ENCODE measurements around the gene KYAT1.

DNA sequence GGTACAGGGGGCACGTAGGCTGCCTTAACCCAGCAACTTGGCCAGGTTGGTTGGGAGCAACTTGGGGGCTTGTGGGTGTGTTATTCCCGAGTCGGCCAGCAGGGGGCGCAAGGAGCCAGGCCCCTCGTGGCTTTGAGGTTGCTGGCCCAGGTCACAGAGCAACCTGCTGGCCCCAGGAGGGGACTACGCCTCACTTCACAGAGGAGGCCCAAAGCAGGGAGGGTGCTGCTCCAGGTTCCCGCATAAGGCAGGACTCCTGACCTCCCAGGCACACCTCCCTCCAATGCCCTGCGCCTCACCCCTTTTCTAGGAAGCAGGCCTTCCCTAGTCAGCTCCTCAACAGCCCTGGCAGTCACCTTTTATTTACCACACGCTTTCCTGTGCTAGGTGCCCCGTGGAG is 18.1 kb downstream of the KYAT1 start:
- no peak for TF ChIP-seq POLR2A (IDR thresholded peaks at IDR 0.05; ENCODE audit: low read length)
- no peak for TF ChIP-seq GATA1 (IDR thresholded peaks at IDR 0.05; ENCODE audit: low read depth, low read length)

Measured in erythroblast (primary cell).